Activated T-cell treated with anti-CD3 and anti-CD28 coated beads, Interleukin-2, amount 50 U/mL, for 4 hours (primary cell): ENCODE measurements around the gene STAMBPL1. TPM values are rescaled to one million over a fixed set of nuclear protein-coding genes. Genes with fewer than 3 reads are reported as not detected.

Source experiments
- ATAC-seq, 2 donors: fragments of 200-7000 bp; cut with Tn5 transposase; one replicate each; pipeline ENCODE4 v1.10.0; 2021
- DNase-seq: peaks from one replicate; pipeline ENCODE4 v3.0.0-alpha.2; 2020
- H3K27me3 Mint-ChIP-seq: one replicate; pipeline ENCODE4 v1.8.0; 2021; ENCODE audit warnings: low read depth, mixed read lengths
- H3K36me3 Mint-ChIP-seq: one replicate; pipeline ENCODE4 v1.8.0; 2022; ENCODE audit warnings: mixed read lengths; ENCODE audit not compliant: insufficient read depth
- H3K4me1 Mint-ChIP-seq: one replicate; pipeline ENCODE4 v1.8.0; 2021; ENCODE audit warnings: low read depth, mixed read lengths
- H3K4me3 Mint-ChIP-seq: one replicate; pipeline ENCODE4 v1.8.0; 2021; ENCODE audit warnings: mild to moderate bottlenecking, moderate library complexity, mixed read lengths
- H3K9me3 Mint-ChIP-seq: one replicate; pipeline ENCODE4 v1.8.0; 2021; ENCODE audit warnings: mixed read lengths
- total RNA-seq, 3 donors: library from RNA; stranded (reverse); gene quantifications; one replicate each; pipeline ENCODE4 v1.2.1, GENCODE V29; 2021

The STAMBPL1 gene
- total RNA-seq, 3 donors from 2014 or later = 15.1 to 24.7 (median 19.4) TPM

- H3K4me3 Mint-ChIP-seq = no peak overlapping the region
- H3K4me1 Mint-ChIP-seq = no peaks in the 10 kb centered on the region
- no peak for ATAC-seq
- no peaks in the 10 kb centered on the region for H3K27me3 Mint-ChIP-seq
- H3K36me3 Mint-ChIP-seq = peaks cover 7% of the 10 kb centered on the region
- H3K9me3 Mint-ChIP-seq = no peaks in the 10 kb centered on the region
- no peak for DNase-seq
Observed at GRCh38 chr10:88953662-88954061, 73.6 kb downstream of the STAMBPL1 start.

- ATAC-seq (no peak), DNase-seq (no peak)
- peaks cover 7% of the 10 kb centered on the region for H3K36me3 Mint-ChIP-seq
- no peak overlapping the region for H3K4me3 Mint-ChIP-seq
- H3K9me3 Mint-ChIP-seq = no peaks in the 10 kb centered on the region
- no peaks in the 10 kb centered on the region for H3K27me3 Mint-ChIP-seq
- H3K4me1 Mint-ChIP-seq = no peaks in the 10 kb centered on the region
Observed at GRCh38 chr10:88954458-88955083, 74.5 kb downstream of the STAMBPL1 start.

GRCh38 chr10:88957381-88957780 lies 77.3 kb downstream of the STAMBPL1 start:
- H3K27me3 Mint-ChIP-seq = no peaks in the 10 kb centered on the region
- ATAC-seq (no peak), DNase-seq (no peak)
- no peak overlapping the region for H3K4me3 Mint-ChIP-seq
- H3K36me3 Mint-ChIP-seq = peaks cover 3% of the 10 kb centered on the region
- no peaks in the 10 kb centered on the region for H3K9me3 Mint-ChIP-seq
- H3K4me1 Mint-ChIP-seq = peaks cover 20% of the 10 kb centered on the region

- DNase-seq (no peak), ATAC-seq (no peak)
- no peak overlapping the region for H3K4me3 Mint-ChIP-seq
- H3K4me1 Mint-ChIP-seq = peaks cover 25% of the 10 kb centered on the region
- H3K27me3 Mint-ChIP-seq = no peaks in the 10 kb centered on the region
- no peaks in the 10 kb centered on the region for H3K9me3 Mint-ChIP-seq
- peaks cover under 1% of the 10 kb centered on the region for H3K36me3 Mint-ChIP-seq
Observed at GRCh38 chr10:88958721-88959120, 78.7 kb downstream of the STAMBPL1 start.

GRCh38 chr10:88960802-88961201 lies 80.8 kb downstream of the STAMBPL1 start:
- peak; percentile 93 to 94 for ATAC-seq

GRCh38 chr10:88961266-88961665 lies 81.2 kb downstream of the STAMBPL1 start:
- ATAC-seq = peak; percentile 20 to 51
- H3K36me3 Mint-ChIP-seq = no peaks in the 10 kb centered on the region

More at GRCh38 chr10:88960802-88961201, 80.8 kb downstream of the STAMBPL1 start:
- H3K9me3 Mint-ChIP-seq = no peaks in the 10 kb centered on the region
- H3K36me3 Mint-ChIP-seq = no peaks in the 10 kb centered on the region
- no peak overlapping the region for H3K4me3 Mint-ChIP-seq
- no peaks in the 10 kb centered on the region for H3K27me3 Mint-ChIP-seq
- no peak for DNase-seq
- H3K4me1 Mint-ChIP-seq = peaks cover 25% of the 10 kb centered on the region

GRCh38 chr10:88962336-88962735 lies 82.3 kb downstream of the STAMBPL1 start:
- H3K36me3 Mint-ChIP-seq = no peaks in the 10 kb centered on the region
- H3K9me3 Mint-ChIP-seq = no peaks in the 10 kb centered on the region
- peak overlapping the region; percentile 40 for H3K4me3 Mint-ChIP-seq
- no peak for ATAC-seq
- DNase-seq = no peak
- H3K4me1 Mint-ChIP-seq = peaks cover 25% of the 10 kb centered on the region
- H3K27me3 Mint-ChIP-seq = no peaks in the 10 kb centered on the region

More at GRCh38 chr10:88961266-88961665, 81.2 kb downstream of the STAMBPL1 start:
- Mint-ChIP-seq H3K4me3 (no peak overlapping the region), H3K4me1 (peaks cover 25% of the 10 kb centered on the region), H3K27me3 (no peaks in the 10 kb centered on the region), H3K9me3 (no peaks in the 10 kb centered on the region)
- no peak for DNase-seq

- DNase-seq = no peak
- peaks cover 25% of the 10 kb centered on the region for H3K4me1 Mint-ChIP-seq
- no peaks in the 10 kb centered on the region for H3K36me3 Mint-ChIP-seq
- no peak overlapping the region for H3K4me3 Mint-ChIP-seq
- H3K27me3 Mint-ChIP-seq = no peaks in the 10 kb centered on the region
- no peak for ATAC-seq
- no peaks in the 10 kb centered on the region for H3K9me3 Mint-ChIP-seq
Observed at GRCh38 chr10:88963318-88963717, 83.3 kb downstream of the STAMBPL1 start.

GRCh38 chr10:88964360-88964759 lies 84.3 kb downstream of the STAMBPL1 start:
- Mint-ChIP-seq H3K4me1 (peaks cover 25% of the 10 kb centered on the region), H3K36me3 (no peaks in the 10 kb centered on the region), H3K4me3 (no peak overlapping the region), H3K27me3 (no peaks in the 10 kb centered on the region), H3K9me3 (no peaks in the 10 kb centered on the region)
- DNase-seq (no peak), ATAC-seq (no peak)

- no peaks in the 10 kb centered on the region for H3K9me3 Mint-ChIP-seq
- no peak overlapping the region for H3K4me3 Mint-ChIP-seq
- peaks cover 25% of the 10 kb centered on the region for H3K4me1 Mint-ChIP-seq
- H3K27me3 Mint-ChIP-seq = no peaks in the 10 kb centered on the region
- DNase-seq = no peak
- ATAC-seq = no peak
- H3K36me3 Mint-ChIP-seq = no peaks in the 10 kb centered on the region
Observed at GRCh38 chr10:88964869-88965415, 84.9 kb downstream of the STAMBPL1 start.

- Mint-ChIP-seq H3K27me3 (no peaks in the 10 kb centered on the region), H3K36me3 (no peaks in the 10 kb centered on the region), H3K9me3 (no peaks in the 10 kb centered on the region), H3K4me3 (no peak overlapping the region), H3K4me1 (peaks cover 11% of the 10 kb centered on the region)
- ATAC-seq = no peak
- DNase-seq = no peak
Observed at GRCh38 chr10:88966797-88967196, 86.8 kb downstream of the STAMBPL1 start.

GRCh38 chr10:88968391-88968790 lies 88.3 kb downstream of the STAMBPL1 start:
- Mint-ChIP-seq H3K4me1 (peaks cover 2% of the 10 kb centered on the region), H3K27me3 (no peaks in the 10 kb centered on the region), H3K4me3 (no peak overlapping the region), H3K36me3 (no peaks in the 10 kb centered on the region), H3K9me3 (no peaks in the 10 kb centered on the region)
- ATAC-seq (no peak), DNase-seq (no peak)

- Mint-ChIP-seq H3K27me3 (no peaks in the 10 kb centered on the region), H3K4me3 (no peak overlapping the region), H3K4me1 (peaks cover 15% of the 10 kb centered on the region), H3K36me3 (no peaks in the 10 kb centered on the region), H3K9me3 (no peaks in the 10 kb centered on the region)
- DNase-seq (no peak), ATAC-seq (no peak)
Observed at GRCh38 chr10:88971221-88972061, 91.4 kb downstream of the STAMBPL1 start.
